Neuronal stem cell (in vitro differentiated cells): ENCODE measurements around the gene ECHS1.
"Not testable (repeated sequence)": the region's sequence is repeated elsewhere in the genome, so short reads cannot be mapped to it uniquely, and the experiment has no call there.

Source experiments
- DNase-seq: peaks from one replicate; pipeline ENCODE4 v3.0.0-alpha.2; 2013; ENCODE audit warnings: low spot score
- H2AFZ ChIP-seq: one replicate; pipeline ENCODE4 v1.6.1; 2013; ENCODE audit warnings: mild to moderate bottlenecking, low read length, inconsistent platforms
- H2AK5ac ChIP-seq: 2 replicates; pipeline ENCODE4 v1.6.1; 2013; ENCODE audit warnings: low read depth, mild to moderate bottlenecking, inconsistent platforms, low read length, moderate library complexity, mixed read lengths
- H2BK120ac ChIP-seq: 2 replicates; pipeline ENCODE4 v1.6.1; 2013; ENCODE audit warnings: low read depth, mild to moderate bottlenecking, inconsistent platforms, low read length, moderate library complexity, mixed read lengths
- H2BK12ac ChIP-seq: one replicate; pipeline ENCODE4 v1.6.1; 2013; ENCODE audit warnings: low read length, inconsistent platforms
- H2BK15ac ChIP-seq: 2 replicates; pipeline ENCODE4 v1.6.1; 2013; ENCODE audit warnings: mild to moderate bottlenecking, low read length, inconsistent platforms, mixed read lengths
- H2BK5ac ChIP-seq: one replicate; pipeline ENCODE4 v1.6.1; 2013; ENCODE audit warnings: inconsistent platforms, mild to moderate bottlenecking, low read length, moderate library complexity
- H3K14ac ChIP-seq: one replicate; pipeline ENCODE4 v1.6.1; 2013; ENCODE audit warnings: low read length, inconsistent platforms
- H3K18ac ChIP-seq: 2 replicates; pipeline ENCODE4 v1.6.1; 2013; ENCODE audit warnings: low read length, inconsistent platforms
- H3K23ac ChIP-seq: 2 replicates; pipeline ENCODE4 v1.6.1; 2013; ENCODE audit warnings: low read depth, mild to moderate bottlenecking, mixed read lengths, low read length, inconsistent platforms; ENCODE audit not compliant: poor library complexity
- H3K27ac ChIP-seq: replicated peaks from 3 replicates; pipeline ENCODE4 v1.5.1; 2013; ENCODE audit warnings: low read length, inconsistent platforms
- H3K27me3 ChIP-seq, 3 experiments: 2 replicates each; pipeline ENCODE4 v1.6.1; 2013; ENCODE audit warnings: low read length in 3 of 3, mild to moderate bottlenecking in 2 of 3, inconsistent platforms in 1 of 3, low read depth in 1 of 3, mixed read lengths in 1 of 3, moderate library complexity in 1 of 3; ENCODE audit not compliant: control insufficient read depth in 3 of 3, insufficient read depth in 3 of 3
- H3K36me3 ChIP-seq, 2 donors: replicated peaks in 1 of 2; 2 replicates each; pipeline ENCODE4 v1.6.1; 2013; ENCODE audit warnings: low read length in 2 of 2; ENCODE audit not compliant: control insufficient read depth in 2 of 2, insufficient read depth in 2 of 2
- H3K4ac ChIP-seq: 2 replicates; pipeline ENCODE4 v1.6.1; 2013; ENCODE audit warnings: inconsistent platforms, mild to moderate bottlenecking, low read length, moderate library complexity
- H3K4me1 ChIP-seq, 2 donors: 1 replicate in 1 of 2; 2 replicates in 1 of 2; pipeline ENCODE4 v1.6.1; 2013; ENCODE audit warnings: low read length in 2 of 2, low read depth in 1 of 2; ENCODE audit not compliant: control insufficient read depth in 2 of 2, insufficient read depth in 1 of 2
- H3K4me2 ChIP-seq: one replicate; pipeline ENCODE4 v1.6.1; 2013; ENCODE audit warnings: mild to moderate bottlenecking, low read length, inconsistent platforms; ENCODE audit not compliant: insufficient read depth, poor library complexity, severe bottlenecking
- H3K4me3 ChIP-seq, 2 donors: 2 replicates each; pipeline ENCODE4 v1.5.1; 2013; ENCODE audit warnings: low read length in 2 of 2, mild to moderate bottlenecking in 2 of 2, inconsistent platforms in 1 of 2, moderate library complexity in 1 of 2
- H3K79me1 ChIP-seq: one replicate; pipeline ENCODE4 v1.6.1; 2013; ENCODE audit warnings: low read depth, mild to moderate bottlenecking, inconsistent platforms, low read length, moderate library complexity
- H3K9ac ChIP-seq: one replicate; pipeline ENCODE4 v1.6.1; 2013; ENCODE audit warnings: mild to moderate bottlenecking, low read depth, low read length, inconsistent platforms; ENCODE audit not compliant: poor library complexity
- H3K9me3 ChIP-seq, 2 donors: replicated peaks in 1 of 2; 2 replicates each; pipeline versions ENCODE3 to v1.6.1; 2013; ENCODE audit warnings: low read length in 2 of 2, mild to moderate bottlenecking in 2 of 2, inconsistent platforms in 1 of 2, low read depth in 1 of 2, mixed read lengths in 1 of 2, moderate library complexity in 1 of 2; ENCODE audit not compliant: control insufficient read depth in 2 of 2, insufficient read depth in 1 of 2
- H4K8ac ChIP-seq: one replicate; pipeline ENCODE4 v1.6.1; 2013; ENCODE audit warnings: low read depth, mild to moderate bottlenecking, inconsistent platforms, low read length, moderate library complexity
- H4K91ac ChIP-seq: one replicate; pipeline ENCODE4 v1.6.1; 2013; ENCODE audit warnings: low read length, low read depth, mild to moderate bottlenecking, inconsistent platforms; ENCODE audit not compliant: poor library complexity
- WGBS, 2 donors: extraction: QIAGEN DNeasy Blood & Tissue Kit; methylation state at CpG; one replicate each; pipeline ENCODE4 v1.1.7; 2013; ENCODE audit warnings: missing lambda C conversion rate in 2 of 2, mixed read lengths in 1 of 2; ENCODE audit not compliant: insufficient read length in 2 of 2, insufficient replicate concordance in 1 of 2; ENCODE audit errors: extremely low coverage in 2 of 2; 5-methylcytosine and 5-hydroxymethylcytosine counted together

Gene ECHS1

DNA sequence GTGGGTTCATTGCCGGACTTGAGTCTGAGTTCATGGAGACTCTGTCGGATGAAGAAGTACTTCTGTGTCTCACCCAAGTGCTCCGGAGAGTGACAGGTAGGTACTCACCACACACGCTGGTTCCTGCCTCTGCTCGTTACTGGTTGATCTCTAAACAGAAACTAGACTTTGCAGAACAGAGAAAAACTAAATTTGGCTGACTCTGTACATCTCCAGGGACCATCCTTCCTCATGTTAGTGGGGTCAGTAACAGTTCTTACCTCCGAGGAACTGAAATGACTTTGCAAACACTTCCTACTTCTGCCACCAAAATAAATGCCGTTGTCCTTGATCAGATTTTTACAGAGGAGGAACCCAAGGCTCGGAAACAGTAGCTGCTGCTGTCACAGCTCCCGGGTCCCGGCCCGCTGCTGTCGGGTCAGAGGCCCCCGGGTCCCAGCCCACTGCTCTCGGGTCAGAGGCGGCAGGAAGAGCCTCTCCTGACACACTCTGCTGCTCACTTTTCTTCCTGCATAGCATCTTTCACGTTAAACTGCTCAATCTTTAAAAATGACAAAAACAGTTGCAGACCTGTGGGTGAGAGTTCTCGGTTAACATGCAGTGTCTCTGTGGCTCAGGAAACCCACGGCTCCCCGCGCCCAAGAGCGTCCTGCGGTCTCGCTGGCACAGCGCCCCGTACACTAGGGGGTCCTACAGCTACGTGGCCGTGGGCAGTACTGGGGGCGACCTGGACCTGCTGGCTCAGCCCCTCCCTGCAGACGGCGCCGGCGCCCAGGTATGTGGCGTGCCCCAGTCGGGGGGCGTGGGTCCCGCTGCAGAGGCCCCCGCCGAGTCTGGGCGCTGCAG, 16.0 kb upstream of the ECHS1 start:
- Histone ChIP-seq H2BK120ac (no peak overlapping the region), H3K18ac (no peak overlapping the region), H4K91ac (no peak overlapping the region), H3K27me3 (no peaks in the 10 kb centered on the region), H3K27ac (no peak overlapping the region), H3K4me3 (no peak overlapping the region), H2BK12ac (no peak overlapping the region), H2AK5ac (no peak overlapping the region), H3K4me1 (no peaks in the 10 kb centered on the region), H3K14ac (no peak overlapping the region), H3K9me3 (no peaks in the 10 kb centered on the region), H3K4me2 (no peak overlapping the region), H3K79me1 (no peaks in the 10 kb centered on the region), H3K36me3 (peaks cover 0 to 2% of the 10 kb centered on the region in 2 donors), H2BK15ac (no peak overlapping the region), H3K9ac (no peak overlapping the region), H3K4ac (no peak overlapping the region), H4K8ac (no peak overlapping the region), H2AFZ (no peak overlapping the region), H3K23ac (no peak overlapping the region), H2BK5ac (no peak overlapping the region)
- no peak for DNase-seq
- no CpG with 5 or more reads among the region's 39 CpGs for WGBS, 2 donors

DNA sequence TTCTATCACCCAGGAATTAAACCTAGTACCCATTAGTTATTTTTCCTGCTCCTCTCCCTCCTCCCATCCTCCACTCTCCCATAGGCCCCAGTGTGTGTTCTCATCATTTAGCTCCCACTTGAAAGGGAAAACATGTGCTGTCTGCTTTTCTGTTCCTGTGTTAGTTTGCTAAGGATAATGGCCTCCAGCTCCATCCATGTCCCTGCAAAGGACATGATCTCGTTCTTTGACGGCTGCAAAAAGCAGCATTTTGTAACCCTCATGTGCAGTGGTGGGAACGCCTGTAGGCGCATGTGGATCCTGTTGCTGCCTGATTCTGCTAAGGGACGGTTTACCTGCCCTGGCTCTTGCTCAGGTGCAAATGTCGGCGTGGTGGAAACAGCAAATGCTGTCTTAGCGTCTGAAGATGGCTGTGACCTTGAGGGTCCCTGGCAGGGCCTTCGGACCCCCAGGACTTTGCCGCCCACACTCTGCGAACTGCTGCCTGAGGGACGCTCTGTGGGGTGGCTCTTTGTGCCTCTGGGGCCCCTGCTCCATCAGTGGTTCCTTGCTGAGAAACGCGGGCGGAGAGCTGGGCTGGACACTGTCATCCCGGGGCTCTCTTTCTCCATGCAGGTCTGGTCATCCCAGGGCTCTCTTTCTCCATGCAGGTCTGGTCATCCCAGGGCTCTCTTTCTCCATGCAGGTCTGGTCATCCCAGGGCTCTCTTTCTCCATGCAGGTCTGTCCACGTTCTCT, 15.2 kb upstream of the ECHS1 start:
- Histone ChIP-seq H3K4ac (no peak overlapping the region), H3K4me2 (no peak overlapping the region), H2AK5ac (no peak overlapping the region), H3K4me1 (no peaks in the 10 kb centered on the region), H3K23ac (no peak overlapping the region), H3K9me3 (no peaks in the 10 kb centered on the region), H2BK12ac (no peak overlapping the region), H3K18ac (no peak overlapping the region), H4K8ac (no peak overlapping the region), H3K79me1 (no peaks in the 10 kb centered on the region), H3K14ac (no peak overlapping the region), H3K27me3 (no peaks in the 10 kb centered on the region), H3K4me3 (peak overlapping the region in 1 of 2 donors; percentile 61), H2BK5ac (no peak overlapping the region), H2AFZ (peak overlapping the region; percentile 66), H4K91ac (no peak overlapping the region), H2BK15ac (no peak overlapping the region), H3K27ac (no peak overlapping the region), H3K36me3 (peaks cover 0 to 2% of the 10 kb centered on the region in 2 donors), H3K9ac (no peak overlapping the region), H2BK120ac (no peak overlapping the region)
- WGBS, 2 donors, result no CpG with 5 or more reads among the region's 17 CpGs
- no peak for DNase-seq

DNA sequence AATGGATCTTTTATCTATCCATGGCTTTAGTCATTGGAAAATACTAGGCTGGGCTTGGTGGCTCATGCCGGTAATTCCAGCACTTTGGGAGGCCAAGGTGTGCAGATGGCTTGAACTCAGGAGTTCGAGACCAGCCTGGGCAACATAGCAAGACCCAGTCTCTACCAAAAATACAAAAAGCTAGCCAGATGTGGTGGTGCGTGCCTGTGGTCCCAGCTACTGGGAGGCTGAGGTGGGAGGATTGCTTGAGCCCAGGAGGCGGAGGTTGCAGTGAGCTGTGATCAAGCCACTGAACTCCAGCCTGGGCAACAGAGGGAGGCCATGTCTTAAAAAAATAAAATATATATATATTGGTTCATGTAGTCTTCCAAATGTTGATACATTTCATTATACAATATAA, 13.8 kb upstream of the ECHS1 start:
- not testable (repeated sequence) for H4K8ac ChIP-seq, H3K4me3 ChIP-seq, H3K4me1 ChIP-seq, H3K27ac ChIP-seq, H2BK120ac ChIP-seq, H2AFZ ChIP-seq, H3K27me3 ChIP-seq, H3K18ac ChIP-seq, H3K14ac ChIP-seq, H3K4me2 ChIP-seq, DNase-seq, H3K9me3 ChIP-seq, H3K36me3 ChIP-seq, H2BK12ac ChIP-seq, H2AK5ac ChIP-seq, H3K4ac ChIP-seq, H2BK15ac ChIP-seq, H2BK5ac ChIP-seq, H3K9ac ChIP-seq, H3K23ac ChIP-seq, H3K79me1 ChIP-seq, H4K91ac ChIP-seq
- no CpG with 5 or more reads among the region's 4 CpGs for WGBS, 2 donors

DNA sequence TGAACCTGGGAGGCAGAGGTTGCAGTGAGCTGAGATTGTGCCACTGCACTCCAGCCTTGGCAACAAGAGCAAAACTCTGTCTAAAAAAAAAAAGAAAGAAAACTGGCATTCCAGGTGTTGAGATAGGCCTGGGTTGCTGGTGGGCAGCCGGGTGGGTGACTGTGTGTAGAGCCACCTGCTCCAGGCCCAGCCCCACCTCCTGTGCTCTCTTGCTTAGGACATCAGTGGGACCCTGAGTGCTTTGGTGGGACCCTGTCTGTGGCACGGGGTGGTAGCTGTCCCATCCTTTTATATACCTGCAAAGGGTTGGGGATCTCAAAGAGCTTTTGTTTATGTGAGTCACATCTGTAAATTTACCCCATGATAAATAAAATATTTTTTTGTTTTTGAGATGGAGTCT, 12.1 kb upstream of the ECHS1 start:
- Histone ChIP-seq H2AK5ac (no peak overlapping the region), H3K36me3 (no peaks in the 10 kb centered on the region), H2BK5ac (no peak overlapping the region), H3K9me3 (no peaks in the 10 kb centered on the region), H4K8ac (no peak overlapping the region), H2BK120ac (no peak overlapping the region), H3K27ac (no peak overlapping the region), H3K4me1 (no peaks in the 10 kb centered on the region), H3K27me3 (no peaks in the 10 kb centered on the region), H3K4ac (no peak overlapping the region), H2AFZ (no peak overlapping the region), H3K4me2 (no peak overlapping the region), H3K23ac (no peak overlapping the region), H3K14ac (no peak overlapping the region), H2BK12ac (no peak overlapping the region), H4K91ac (no peak overlapping the region), H2BK15ac (no peak overlapping the region), H3K18ac (no peak overlapping the region), H3K4me3 (no peak overlapping the region), H3K9ac (no peak overlapping the region), H3K79me1 (peaks cover 3% of the 10 kb centered on the region)
- WGBS, 2 donors, result no CpG with 5 or more reads among the region's 2 CpGs
- no peak for DNase-seq
